Measurements from ENCODE around the gene TRDMT1.

Gene TRDMT1

GRCh38 chr10:17177014-17177413 lies 24.5 kb downstream of the TRDMT1 start:
- in situ Hi-C loops (cut with HindIII; ENCODE audit: low sequenced_read_pairs), result no loop called here

- in situ Hi-C loops (cut with HindIII; ENCODE audit: low sequenced_read_pairs), result no loop called here
Observed at GRCh38 chr10:17176091-17176490, 25.4 kb downstream of the TRDMT1 start.

- in situ Hi-C loops (cut with HindIII; ENCODE audit: low sequenced_read_pairs), result no loop called here
Observed at GRCh38 chr10:17175551-17175950, 25.9 kb downstream of the TRDMT1 start.

- in situ Hi-C loops (cut with HindIII; ENCODE audit: low sequenced_read_pairs), result no loop called here
Observed at GRCh38 chr10:17174626-17175025, 26.8 kb downstream of the TRDMT1 start.

GRCh38 chr10:17171141-17171641 lies 30.3 kb downstream of the TRDMT1 start:
- in situ Hi-C loops (cut with HindIII; ENCODE audit: low sequenced_read_pairs), result no loop called here

GRCh38 chr10:17169803-17170202 lies 31.7 kb downstream of the TRDMT1 start:
- in situ Hi-C loops (cut with HindIII; ENCODE audit: low sequenced_read_pairs), result no loop called here

GRCh38 chr10:17166699-17167098 lies 34.8 kb downstream of the TRDMT1 start:
- in situ Hi-C loops (cut with HindIII; ENCODE audit: low sequenced_read_pairs), result no loop called here

GRCh38 chr10:17162828-17163227 lies 38.6 kb downstream of the TRDMT1 start:
- in situ Hi-C loops (cut with HindIII; ENCODE audit: low sequenced_read_pairs), result no loop called here

GRCh38 chr10:17161775-17162174 lies 39.7 kb downstream of the TRDMT1 start:
- in situ Hi-C loops (cut with HindIII; ENCODE audit: low sequenced_read_pairs), result no loop called here

- in situ Hi-C loops (cut with HindIII; ENCODE audit: low sequenced_read_pairs), result no loop called here
Observed at GRCh38 chr10:17157024-17157423, 44.4 kb downstream of the TRDMT1 start.

GRCh38 chr10:17155826-17156225 lies 45.6 kb downstream of the TRDMT1 start:
- in situ Hi-C loops (cut with HindIII; ENCODE audit: low sequenced_read_pairs), result no loop called here

- in situ Hi-C loops (cut with HindIII; ENCODE audit: low sequenced_read_pairs), result no loop called here
Observed at GRCh38 chr10:17154116-17154515, 47.4 kb downstream of the TRDMT1 start.

GRCh38 chr10:17153321-17153720 lies 48.2 kb downstream of the TRDMT1 start:
- in situ Hi-C loops (cut with HindIII; ENCODE audit: low sequenced_read_pairs), result no loop called here

GRCh38 chr10:17151716-17152115 lies 49.8 kb downstream of the TRDMT1 start:
- in situ Hi-C loops (cut with HindIII; ENCODE audit: low sequenced_read_pairs), result no loop called here

GRCh38 chr10:17147884-17148489 lies 53.5 kb downstream of the TRDMT1 start:
- in situ Hi-C loops (cut with HindIII; ENCODE audit: low sequenced_read_pairs), result no loop called here

- in situ Hi-C loops (cut with HindIII; ENCODE audit: low sequenced_read_pairs), result no loop called here
Observed at GRCh38 chr10:17146892-17147291, 54.6 kb downstream of the TRDMT1 start.

- in situ Hi-C loops (cut with HindIII; ENCODE audit: low sequenced_read_pairs), result no loop called here
Observed at GRCh38 chr10:17145239-17145638, 56.2 kb downstream of the TRDMT1 start.

- in situ Hi-C loops (cut with HindIII; ENCODE audit: low sequenced_read_pairs), result no loop called here
Observed at GRCh38 chr10:17144757-17145156, 56.7 kb downstream of the TRDMT1 start.

- in situ Hi-C loops (cut with HindIII; ENCODE audit: low sequenced_read_pairs), result no loop called here
Observed at GRCh38 chr10:17144032-17144431, 57.4 kb downstream of the TRDMT1 start.

- in situ Hi-C loops (cut with HindIII; ENCODE audit: low sequenced_read_pairs), result no loop called here
Observed at GRCh38 chr10:17143055-17143690, 58.3 kb downstream of the TRDMT1 start.

GRCh38 chr10:17141504-17142229 lies 59.8 kb downstream of the TRDMT1 start:
- in situ Hi-C loops (cut with HindIII; ENCODE audit: low sequenced_read_pairs), result no loop called here

- in situ Hi-C loops (cut with HindIII; ENCODE audit: low sequenced_read_pairs), result no loop called here
Observed at GRCh38 chr10:17140386-17140761, 61.1 kb downstream of the TRDMT1 start.

All from endothelial cell of hepatic sinusoid (primary cell).